K562 (cell line): ENCODE data around the gene TMED4. TPM values are rescaled to one million over a fixed set of nuclear protein-coding genes. Genes with fewer than 3 reads are reported as not detected.

Experiments
- CTCF ChIP-seq, 3 experiments: IDR thresholded peaks in 2 of 3; conservative IDR thresholded peaks in 1 of 3; 2 replicates each; pipeline ENCODE4 v1.5.1; 2011 to 2012; ENCODE audit warnings: low read length in 3 of 3, mild to moderate bottlenecking in 3 of 3, control low read depth in 2 of 3, improper control_type of control experiment in 1 of 3, inconsistent platforms in 1 of 3, low read depth in 1 of 3, mixed read lengths in 1 of 3, moderate library complexity in 1 of 3; ENCODE audit not compliant: insufficient read depth in 2 of 3
- DMBX1 ChIP-seq: fragments of 250-450 bp; sonication (Bioruptor Pico); IDR thresholded peaks from 2 replicates; pipeline ENCODE4 v1.8.0; 2022; ENCODE audit warnings: inconsistent platforms, mild to moderate bottlenecking, moderate library complexity, borderline replicate concordance
- ELF1 ChIP-seq: fragments of 200-800 bp; sonication (Bioruptor generic); IDR thresholded peaks from 2 replicates; pipeline ENCODE4 v1.6.1; 2016; ENCODE audit warnings: missing genetic modification characterization, missing compliant biosample characterization
- FIP1L1 ChIP-seq: fragments of 200-400 bp; formaldehyde crosslinking; IDR thresholded peaks from 2 replicates; pipeline ENCODE4 v1.6.1; 2018; ENCODE audit warnings: mild to moderate bottlenecking, low read depth, low read length; ENCODE audit not compliant: poor library complexity, severe bottlenecking
- FOS ChIP-seq: IDR thresholded peaks from 3 replicates; pipeline ENCODE4 v1.6.1; 2011; ENCODE audit not compliant: insufficient read length; ENCODE audit errors: extremely low read depth
- FOXM1 ChIP-seq, 2 experiments: fragments of 450-650 bp in 1 of 2; sonication (generic) in 1 of 2; formaldehyde crosslinking in 1 of 2; IDR thresholded peaks; 2 replicates each; pipeline versions ENCODE4 v1.6.1 to v1.9.0; 2017 to 2022; ENCODE audit warnings: low read depth in 2 of 2, mild to moderate bottlenecking in 2 of 2, missing genetic modification reagents in 1 of 2, moderate library complexity in 1 of 2
- JUNB ChIP-seq: fragments of 450-650 bp; formaldehyde crosslinking; conservative IDR thresholded peaks from 2 replicates; pipeline ENCODE4 v1.4.0; 2020; ENCODE audit warnings: mild to moderate bottlenecking
- PCBP2 ChIP-seq: fragments of 200-400 bp; formaldehyde crosslinking; IDR thresholded peaks from 2 replicates; pipeline ENCODE4 v1.6.1; 2018; ENCODE audit warnings: low read length, low read depth, mild to moderate bottlenecking, moderate library complexity; ENCODE audit not compliant: poor library complexity, severe bottlenecking
- PHF21A ChIP-seq: fragments of 450-650 bp; IDR thresholded peaks from 2 replicates; pipeline ENCODE4 v1.6.1; 2017; ENCODE audit warnings: low read depth, borderline replicate concordance
- RBFOX2 ChIP-seq: fragments of 200-400 bp; formaldehyde crosslinking; IDR thresholded peaks from 2 replicates; pipeline ENCODE4 v1.6.1; 2017; ENCODE audit warnings: low read depth, mild to moderate bottlenecking, low read length, moderate library complexity
- RFX5 ChIP-seq: IDR thresholded peaks from 2 replicates; pipeline ENCODE4 v1.6.1; 2011; ENCODE audit warnings: low read depth, mild to moderate bottlenecking, improper control_type of control experiment, low read length
- SAFB2 ChIP-seq: fragments of 200-400 bp; formaldehyde crosslinking; IDR thresholded peaks from 2 replicates; pipeline ENCODE4 v1.6.1; 2018; ENCODE audit warnings: borderline replicate concordance, low read length, low read depth, moderate library complexity; ENCODE audit not compliant: severe bottlenecking
- ZNF507 ChIP-seq: conservative IDR thresholded peaks from 2 replicates; pipeline ENCODE4 v1.6.1; 2017; ENCODE audit warnings: missing genetic modification characterization, missing compliant biosample characterization
- polyA plus RNA-seq, 8 experiments: library from polyadenylated mRNA; depleted of rRNA in 4 of 8; stranded (reverse) in 5 of 8; unstranded in 3 of 8; fragments of >200 nt; fragmentation: Nextera tagmentation in 2 of 8; fragmentation: Illumina TruSeq in 1 of 8; extraction: Ambion mirVana in 2 of 8; extraction: Trizol in 1 of 8; gene quantifications; 2 replicates each; pipeline versions ENCODE4 v1.2.1 to v1.2.3, GENCODE V29; 2011 to 2014; ENCODE audit warnings: inconsistent platforms in 1 of 8, missing spikeins in 1 of 8
- total RNA-seq, 7 experiments: library from RNA; depleted of rRNA in 6 of 7; stranded (reverse); fragments of >200 nt in 6 of 7; fragmentation: Illumina TruSeq in 2 of 7; extraction: Trizol in 2 of 7; gene quantifications; 2 replicates each; pipeline versions ENCODE4 v1.2.1 to v1.2.3, GENCODE V29; 2011 to 2021; ENCODE audit warnings: low replicate concordance in 1 of 7
- TF ChIP-seq, protein P1 (sequence below): fragments of 200-600 bp; sonication (generic); IDR thresholded peaks from one replicate; pipeline ENCODE4 v1.6.1; 2012; ENCODE audit warnings: mild to moderate bottlenecking, low read depth, low read length, inconsistent platforms

TMED4 gene
- total and polyA plus RNA-seq, 9 of the 15 experiments (the other 6 are each of a cell fraction or from before 2014, with no cell fraction given): 20.3 to 64.0 (median 42.1) TPM

DNA sequence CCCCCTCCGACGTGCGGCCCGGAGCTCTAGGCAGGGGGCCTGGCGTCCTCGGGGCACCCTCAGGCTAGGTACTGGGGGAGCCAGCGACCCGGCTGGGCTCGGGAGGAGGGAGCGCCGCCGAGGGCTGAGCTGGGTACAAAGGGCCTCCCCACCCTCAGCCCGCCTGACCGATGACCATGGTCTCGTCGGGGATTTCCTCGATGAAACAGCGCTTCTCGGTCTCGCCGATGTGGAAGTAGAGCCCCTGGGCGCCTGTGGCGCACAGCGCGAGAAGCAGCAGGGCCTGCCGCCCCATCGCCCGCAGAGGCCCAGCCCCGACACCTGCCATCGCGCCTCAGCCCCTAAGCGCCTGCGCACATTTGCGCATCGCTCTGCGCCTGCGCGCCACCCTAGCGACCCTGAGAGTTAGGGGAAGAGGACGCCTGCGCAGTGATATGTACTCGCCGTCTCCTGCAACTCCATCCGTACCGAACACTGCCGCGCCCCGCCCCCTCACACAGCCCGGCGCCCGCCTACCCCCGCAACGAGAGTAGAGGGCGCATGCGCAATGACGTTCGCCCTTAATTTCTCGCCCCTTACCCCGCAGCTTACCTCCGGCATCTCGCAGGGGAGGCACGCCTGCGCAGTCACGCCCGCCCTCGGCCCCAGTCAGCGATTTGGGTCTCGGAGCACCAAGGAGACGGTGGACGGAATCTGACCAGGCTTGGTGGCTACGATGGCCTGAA is at the start of gene TMED4 (continued):
- TF ChIP-seq, protein P1, sequence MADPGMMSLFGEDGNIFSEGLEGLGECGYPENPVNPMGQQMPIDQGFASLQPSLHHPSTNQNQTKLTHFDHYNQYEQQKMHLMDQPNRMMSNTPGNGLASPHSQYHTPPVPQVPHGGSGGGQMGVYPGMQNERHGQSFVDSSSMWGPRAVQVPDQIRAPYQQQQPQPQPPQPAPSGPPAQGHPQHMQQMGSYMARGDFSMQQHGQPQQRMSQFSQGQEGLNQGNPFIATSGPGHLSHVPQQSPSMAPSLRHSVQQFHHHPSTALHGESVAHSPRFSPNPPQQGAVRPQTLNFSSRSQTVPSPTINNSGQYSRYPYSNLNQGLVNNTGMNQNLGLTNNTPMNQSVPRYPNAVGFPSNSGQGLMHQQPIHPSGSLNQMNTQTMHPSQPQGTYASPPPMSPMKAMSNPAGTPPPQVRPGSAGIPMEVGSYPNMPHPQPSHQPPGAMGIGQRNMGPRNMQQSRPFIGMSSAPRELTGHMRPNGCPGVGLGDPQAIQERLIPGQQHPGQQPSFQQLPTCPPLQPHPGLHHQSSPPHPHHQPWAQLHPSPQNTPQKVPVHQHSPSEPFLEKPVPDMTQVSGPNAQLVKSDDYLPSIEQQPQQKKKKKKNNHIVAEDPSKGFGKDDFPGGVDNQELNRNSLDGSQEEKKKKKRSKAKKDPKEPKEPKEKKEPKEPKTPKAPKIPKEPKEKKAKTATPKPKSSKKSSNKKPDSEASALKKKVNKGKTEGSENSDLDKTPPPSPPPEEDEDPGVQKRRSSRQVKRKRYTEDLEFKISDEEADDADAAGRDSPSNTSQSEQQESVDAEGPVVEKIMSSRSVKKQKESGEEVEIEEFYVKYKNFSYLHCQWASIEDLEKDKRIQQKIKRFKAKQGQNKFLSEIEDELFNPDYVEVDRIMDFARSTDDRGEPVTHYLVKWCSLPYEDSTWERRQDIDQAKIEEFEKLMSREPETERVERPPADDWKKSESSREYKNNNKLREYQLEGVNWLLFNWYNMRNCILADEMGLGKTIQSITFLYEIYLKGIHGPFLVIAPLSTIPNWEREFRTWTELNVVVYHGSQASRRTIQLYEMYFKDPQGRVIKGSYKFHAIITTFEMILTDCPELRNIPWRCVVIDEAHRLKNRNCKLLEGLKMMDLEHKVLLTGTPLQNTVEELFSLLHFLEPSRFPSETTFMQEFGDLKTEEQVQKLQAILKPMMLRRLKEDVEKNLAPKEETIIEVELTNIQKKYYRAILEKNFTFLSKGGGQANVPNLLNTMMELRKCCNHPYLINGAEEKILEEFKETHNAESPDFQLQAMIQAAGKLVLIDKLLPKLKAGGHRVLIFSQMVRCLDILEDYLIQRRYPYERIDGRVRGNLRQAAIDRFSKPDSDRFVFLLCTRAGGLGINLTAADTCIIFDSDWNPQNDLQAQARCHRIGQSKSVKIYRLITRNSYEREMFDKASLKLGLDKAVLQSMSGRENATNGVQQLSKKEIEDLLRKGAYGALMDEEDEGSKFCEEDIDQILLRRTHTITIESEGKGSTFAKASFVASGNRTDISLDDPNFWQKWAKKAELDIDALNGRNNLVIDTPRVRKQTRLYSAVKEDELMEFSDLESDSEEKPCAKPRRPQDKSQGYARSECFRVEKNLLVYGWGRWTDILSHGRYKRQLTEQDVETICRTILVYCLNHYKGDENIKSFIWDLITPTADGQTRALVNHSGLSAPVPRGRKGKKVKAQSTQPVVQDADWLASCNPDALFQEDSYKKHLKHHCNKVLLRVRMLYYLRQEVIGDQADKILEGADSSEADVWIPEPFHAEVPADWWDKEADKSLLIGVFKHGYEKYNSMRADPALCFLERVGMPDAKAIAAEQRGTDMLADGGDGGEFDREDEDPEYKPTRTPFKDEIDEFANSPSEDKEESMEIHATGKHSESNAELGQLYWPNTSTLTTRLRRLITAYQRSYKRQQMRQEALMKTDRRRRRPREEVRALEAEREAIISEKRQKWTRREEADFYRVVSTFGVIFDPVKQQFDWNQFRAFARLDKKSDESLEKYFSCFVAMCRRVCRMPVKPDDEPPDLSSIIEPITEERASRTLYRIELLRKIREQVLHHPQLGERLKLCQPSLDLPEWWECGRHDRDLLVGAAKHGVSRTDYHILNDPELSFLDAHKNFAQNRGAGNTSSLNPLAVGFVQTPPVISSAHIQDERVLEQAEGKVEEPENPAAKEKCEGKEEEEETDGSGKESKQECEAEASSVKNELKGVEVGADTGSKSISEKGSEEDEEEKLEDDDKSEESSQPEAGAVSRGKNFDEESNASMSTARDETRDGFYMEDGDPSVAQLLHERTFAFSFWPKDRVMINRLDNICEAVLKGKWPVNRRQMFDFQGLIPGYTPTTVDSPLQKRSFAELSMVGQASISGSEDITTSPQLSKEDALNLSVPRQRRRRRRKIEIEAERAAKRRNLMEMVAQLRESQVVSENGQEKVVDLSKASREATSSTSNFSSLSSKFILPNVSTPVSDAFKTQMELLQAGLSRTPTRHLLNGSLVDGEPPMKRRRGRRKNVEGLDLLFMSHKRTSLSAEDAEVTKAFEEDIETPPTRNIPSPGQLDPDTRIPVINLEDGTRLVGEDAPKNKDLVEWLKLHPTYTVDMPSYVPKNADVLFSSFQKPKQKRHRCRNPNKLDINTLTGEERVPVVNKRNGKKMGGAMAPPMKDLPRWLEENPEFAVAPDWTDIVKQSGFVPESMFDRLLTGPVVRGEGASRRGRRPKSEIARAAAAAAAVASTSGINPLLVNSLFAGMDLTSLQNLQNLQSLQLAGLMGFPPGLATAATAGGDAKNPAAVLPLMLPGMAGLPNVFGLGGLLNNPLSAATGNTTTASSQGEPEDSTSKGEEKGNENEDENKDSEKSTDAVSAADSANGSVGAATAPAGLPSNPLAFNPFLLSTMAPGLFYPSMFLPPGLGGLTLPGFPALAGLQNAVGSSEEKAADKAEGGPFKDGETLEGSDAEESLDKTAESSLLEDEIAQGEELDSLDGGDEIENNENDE: no peak
- no peak for TF ChIP-seq FOS
- no peak for TF ChIP-seq FOXM1 (IDR thresholded peaks at IDR 0.05; ENCODE audit: low read depth)
- 0 out of 2 replicates have a peak, but pooled peaks have one; percentile 2 for TF ChIP-seq FOXM1 (CRISPR knock-in tag; IDR thresholded peaks at IDR 0.05; ENCODE audit: low read depth)
- no peak for TF ChIP-seq DMBX1 (CRISPR knock-in tag)
- no peak for TF ChIP-seq PCBP2
- no peak for TF ChIP-seq PHF21A
- no peak for TF ChIP-seq RFX5
- TF ChIP-seq SAFB2: no peak
- peak; percentile 90 for TF ChIP-seq RBFOX2
- TF ChIP-seq ELF1: no peak
- peak; percentile 48 for TF ChIP-seq FIP1L1
- no peak for TF ChIP-seq JUNB (CRISPR knock-in tag)
- no peak for TF ChIP-seq ZNF507 (tag)
- no peak for TF ChIP-seq CTCF (IDR thresholded peaks at IDR 0.05 in 2 of 3, conservative IDR thresholded peaks at IDR 0.05 in 1 of 3; ENCODE audit: insufficient read depth in 2 of 3, low read depth in 1 of 3, low read length in 3 of 3)
